Neuron (in vitro differentiated cells): Measurements from ENCODE around the gene TBXAS1.

ENCODE experiments used
- H2AFZ ChIP-seq: one replicate; pipeline ENCODE4 v1.6.1; 2013; ENCODE audit warnings: low read depth, mild to moderate bottlenecking, inconsistent platforms, low read length, moderate library complexity
- H3K27me3 ChIP-seq: one replicate; pipeline ENCODE4 v1.6.1; 2013; ENCODE audit warnings: low read length; ENCODE audit not compliant: insufficient read depth
- H3K36me3 ChIP-seq: one replicate; pipeline ENCODE4 v1.6.1; 2013; ENCODE audit warnings: low read length; ENCODE audit not compliant: insufficient read depth
- H3K4me1 ChIP-seq: one replicate; pipeline ENCODE4 v1.6.1; 2013; ENCODE audit warnings: low read length; ENCODE audit not compliant: insufficient read depth
- H3K4me3 ChIP-seq: 2 replicates; pipeline ENCODE4 v1.5.1; 2013; ENCODE audit warnings: mild to moderate bottlenecking, low read length, moderate library complexity
- H3K9me3 ChIP-seq: one replicate; pipeline ENCODE4 v1.6.1; 2013; ENCODE audit warnings: low read length

TBXAS1 gene

GRCh38 chr7:140035400-140036223 is 206.5 kb downstream of the TBXAS1 start:
- H3K9me3 ChIP-seq: no peaks in the 10 kb centered on the region
- no peak overlapping the region for H2AFZ ChIP-seq
- H3K4me3 ChIP-seq: no peak overlapping the region
- H3K27me3 ChIP-seq: no peaks in the 10 kb centered on the region
- H3K36me3 ChIP-seq: no peaks in the 10 kb centered on the region
- H3K4me1 ChIP-seq: no peaks in the 10 kb centered on the region

- Histone ChIP-seq H3K4me3 (no peak overlapping the region), H3K9me3 (no peaks in the 10 kb centered on the region), H3K27me3 (no peaks in the 10 kb centered on the region), H3K36me3 (no peaks in the 10 kb centered on the region), H2AFZ (no peak overlapping the region), H3K4me1 (no peaks in the 10 kb centered on the region)
These were observed 207.3 kb downstream of the TBXAS1 start for GRCh38 chr7:140036224-140036962.

GRCh38 chr7:140039066-140039465 is 210.0 kb downstream of the TBXAS1 start:
- no peaks in the 10 kb centered on the region for H3K27me3 ChIP-seq
- no peaks in the 10 kb centered on the region for H3K4me1 ChIP-seq
- H2AFZ ChIP-seq: no peak overlapping the region
- no peaks in the 10 kb centered on the region for H3K36me3 ChIP-seq
- H3K9me3 ChIP-seq: no peaks in the 10 kb centered on the region
- H3K4me3 ChIP-seq: no peak overlapping the region

- H2AFZ ChIP-seq: no peak overlapping the region
- H3K27me3 ChIP-seq: no peaks in the 10 kb centered on the region
- no peaks in the 10 kb centered on the region for H3K36me3 ChIP-seq
- no peaks in the 10 kb centered on the region for H3K9me3 ChIP-seq
- H3K4me3 ChIP-seq: no peak overlapping the region
- H3K4me1 ChIP-seq: no peaks in the 10 kb centered on the region
These were observed 210.8 kb downstream of the TBXAS1 start for GRCh38 chr7:140039896-140040295.

GRCh38 chr7:140041659-140042385 is 212.8 kb downstream of the TBXAS1 start:
- Histone ChIP-seq H2AFZ (no peak overlapping the region), H3K4me3 (no peak overlapping the region), H3K27me3 (no peaks in the 10 kb centered on the region), H3K36me3 (no peaks in the 10 kb centered on the region), H3K9me3 (no peaks in the 10 kb centered on the region), H3K4me1 (no peaks in the 10 kb centered on the region)

GRCh38 chr7:140042386-140042670 is 213.3 kb downstream of the TBXAS1 start:
- Histone ChIP-seq H2AFZ (no peak overlapping the region), H3K9me3 (no peaks in the 10 kb centered on the region), H3K4me1 (no peaks in the 10 kb centered on the region), H3K36me3 (no peaks in the 10 kb centered on the region), H3K27me3 (no peaks in the 10 kb centered on the region), H3K4me3 (no peak overlapping the region)

- Histone ChIP-seq H3K27me3 (no peaks in the 10 kb centered on the region), H3K36me3 (no peaks in the 10 kb centered on the region), H2AFZ (no peak overlapping the region), H3K9me3 (no peaks in the 10 kb centered on the region), H3K4me3 (no peak overlapping the region), H3K4me1 (no peaks in the 10 kb centered on the region)
These were observed 215.2 kb downstream of the TBXAS1 start for GRCh38 chr7:140044251-140044650.

GRCh38 chr7:140045697-140046096 is 216.6 kb downstream of the TBXAS1 start:
- Histone ChIP-seq H3K4me1 (no peaks in the 10 kb centered on the region), H2AFZ (no peak overlapping the region), H3K9me3 (no peaks in the 10 kb centered on the region), H3K36me3 (no peaks in the 10 kb centered on the region), H3K4me3 (no peak overlapping the region), H3K27me3 (no peaks in the 10 kb centered on the region)

GRCh38 chr7:140047197-140047596 is 218.1 kb downstream of the TBXAS1 start:
- no peak overlapping the region for H2AFZ ChIP-seq
- no peak overlapping the region for H3K4me3 ChIP-seq
- no peaks in the 10 kb centered on the region for H3K9me3 ChIP-seq
- no peaks in the 10 kb centered on the region for H3K27me3 ChIP-seq
- H3K36me3 ChIP-seq: no peaks in the 10 kb centered on the region
- H3K4me1 ChIP-seq: no peaks in the 10 kb centered on the region

GRCh38 chr7:140048138-140048537 is 219.1 kb downstream of the TBXAS1 start:
- Histone ChIP-seq H3K4me3 (no peak overlapping the region), H3K9me3 (no peaks in the 10 kb centered on the region), H3K4me1 (no peaks in the 10 kb centered on the region), H2AFZ (no peak overlapping the region), H3K27me3 (no peaks in the 10 kb centered on the region), H3K36me3 (no peaks in the 10 kb centered on the region)

- no peaks in the 10 kb centered on the region for H3K9me3 ChIP-seq
- no peak overlapping the region for H2AFZ ChIP-seq
- no peaks in the 10 kb centered on the region for H3K4me1 ChIP-seq
- H3K36me3 ChIP-seq: no peaks in the 10 kb centered on the region
- H3K4me3 ChIP-seq: no peak overlapping the region
- H3K27me3 ChIP-seq: no peaks in the 10 kb centered on the region
These were observed 219.9 kb downstream of the TBXAS1 start for GRCh38 chr7:140048989-140049338.

- H3K9me3 ChIP-seq: no peaks in the 10 kb centered on the region
- no peaks in the 10 kb centered on the region for H3K27me3 ChIP-seq
- H3K4me3 ChIP-seq: no peak overlapping the region
- H3K4me1 ChIP-seq: no peaks in the 10 kb centered on the region
- no peak overlapping the region for H2AFZ ChIP-seq
- H3K36me3 ChIP-seq: no peaks in the 10 kb centered on the region
These were observed 220.4 kb downstream of the TBXAS1 start for GRCh38 chr7:140049339-140050024.

GRCh38 chr7:140050100-140050499 is 221.0 kb downstream of the TBXAS1 start:
- Histone ChIP-seq H3K9me3 (no peaks in the 10 kb centered on the region), H2AFZ (no peak overlapping the region), H3K27me3 (no peaks in the 10 kb centered on the region), H3K4me3 (no peak overlapping the region), H3K36me3 (no peaks in the 10 kb centered on the region), H3K4me1 (no peaks in the 10 kb centered on the region)
